Natural killer cell (primary cell): ENCODE results near the gene SLC38A5. TPM values are rescaled to one million over a fixed set of nuclear protein-coding genes. Genes with fewer than 3 reads are reported as not detected.

Source experiments
- ATAC-seq, 3 donors: fragments of 150-1000 bp in 2 of 3; fragments of 200-7000 bp in 1 of 3; cut with Tn5 transposase; 1 replicate in 1 of 3; 2 replicates in 2 of 3; pipeline ENCODE4 v1.10.0; 2021; ENCODE audit warnings: mild to moderate bottlenecking in 2 of 3, moderate library complexity in 2 of 3
- DNase-seq, 2 donors: peaks; one replicate each; pipeline versions ENCODE4 v3.0.0 to v3.0.0-alpha.2; 2013 to 2021; ENCODE audit warnings: mixed read lengths in 1 of 2
- H3K27ac ChIP-seq: one replicate; pipeline ENCODE4 v1.5.1; 2013; ENCODE audit warnings: mild to moderate bottlenecking, low read length
- H3K27me3 ChIP-seq: one replicate; pipeline ENCODE4 v1.6.1; 2013; ENCODE audit warnings: low read length; ENCODE audit not compliant: control insufficient read depth, insufficient read depth
- H3K36me3 ChIP-seq: one replicate; pipeline ENCODE4 v1.6.1; 2013; ENCODE audit warnings: low read length; ENCODE audit not compliant: control insufficient read depth, insufficient read depth
- H3K4me1 ChIP-seq: one replicate; pipeline ENCODE4 v1.6.1; 2013; ENCODE audit warnings: low read length; ENCODE audit not compliant: control insufficient read depth, insufficient read depth
- H3K4me3 ChIP-seq: one replicate; pipeline ENCODE4 v1.5.1; 2013; ENCODE audit warnings: low read length
- H3K9me3 ChIP-seq: one replicate; pipeline ENCODE4 v1.6.1; 2013; ENCODE audit warnings: low read length; ENCODE audit not compliant: control insufficient read depth, insufficient read depth
- H3K27ac Mint-ChIP-seq, 2 donors: one replicate each; pipeline ENCODE4 v1.8.0; 2022; ENCODE audit warnings: mild to moderate bottlenecking in 2 of 2, mixed read lengths in 2 of 2, moderate library complexity in 1 of 2
- H3K27me3 Mint-ChIP-seq, 2 donors: one replicate each; pipeline ENCODE4 v1.8.0; 2022; ENCODE audit warnings: low read depth in 2 of 2, mixed read lengths in 2 of 2
- H3K36me3 Mint-ChIP-seq: one replicate; pipeline ENCODE4 v1.8.0; 2022; ENCODE audit warnings: mixed read lengths
- H3K4me1 Mint-ChIP-seq, 2 donors: one replicate each; pipeline ENCODE4 v1.8.0; 2022; ENCODE audit warnings: mixed read lengths in 2 of 2
- H3K4me3 Mint-ChIP-seq: one replicate; pipeline ENCODE4 v1.8.0; 2022; ENCODE audit warnings: mild to moderate bottlenecking, moderate library complexity, mixed read lengths
- H3K9me3 Mint-ChIP-seq, 2 donors: one replicate each; pipeline ENCODE4 v1.8.0; 2022; ENCODE audit warnings: mixed read lengths in 2 of 2
- WGBS: methylation state at CpG from one replicate; pipeline ENCODE4 v1.1.7; 2013; ENCODE audit warnings: missing lambda C conversion rate; ENCODE audit not compliant: insufficient coverage; 5-methylcytosine and 5-hydroxymethylcytosine counted together
- intact Hi-C: fragments of 100-400 bp; cut with micrococcal nuclease; formaldehyde crosslinking; loops from one replicate; pipeline ENCODE4 v1.14.2; 2022
- total RNA-seq, 4 donors: library from RNA; stranded (reverse); fragments of 120-200 nt in 1 of 4; gene quantifications; one replicate each; pipeline versions ENCODE4 v1.2.3 to v1.2.4, GENCODE V29; 2013 to 2022
- TF ChIP-seq, protein P1 (sequence below): fragments of 200-600 bp; IDR thresholded peaks from one replicate; pipeline ENCODE4 v1.8.0; 2022; ENCODE audit warnings: antibody characterized with exemption

The SLC38A5 gene
- total RNA-seq, 3 donors from 2014 or later (not counting 1 experiment from before 2014, with no cell fraction given): 20.3 to 25.1 (median 24.7) TPM

DNA sequence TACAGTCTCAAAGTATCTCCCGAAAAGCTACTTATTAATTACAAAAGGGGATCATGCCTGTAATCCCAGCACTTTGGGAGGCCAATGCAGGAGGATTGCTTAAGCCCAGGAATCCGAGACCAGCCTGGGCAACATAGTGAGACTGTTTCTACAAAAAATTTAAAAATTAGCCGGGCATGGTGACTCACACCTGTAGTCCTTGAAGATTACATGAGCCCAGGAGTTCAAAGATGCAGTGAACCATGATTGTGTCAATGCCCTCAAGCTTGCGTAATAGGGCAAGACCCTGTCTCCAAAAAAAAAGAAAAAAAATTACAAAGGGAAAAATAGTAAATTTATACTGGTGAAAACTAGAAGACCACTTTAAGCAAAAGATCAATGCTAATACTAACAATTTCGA is 35.4 kb upstream of the SLC38A5 start:
- ATAC-seq (no peak), DNase-seq (no peak)
- Mint-ChIP-seq H3K36me3 (no peaks in the 10 kb centered on the region), H3K27me3 (no peaks in the 10 kb centered on the region), H3K4me3 (no peak overlapping the region), H3K27ac (no peak overlapping the region), H3K4me1 (peaks cover 7 to 15% of the 10 kb centered on the region in 2 donors), H3K9me3 (no peaks in the 10 kb centered on the region)
- H3K36me3 ChIP-seq: no peaks in the 10 kb centered on the region
- H3K27me3 ChIP-seq: no peaks in the 10 kb centered on the region
- TF ChIP-seq, protein P1, sequence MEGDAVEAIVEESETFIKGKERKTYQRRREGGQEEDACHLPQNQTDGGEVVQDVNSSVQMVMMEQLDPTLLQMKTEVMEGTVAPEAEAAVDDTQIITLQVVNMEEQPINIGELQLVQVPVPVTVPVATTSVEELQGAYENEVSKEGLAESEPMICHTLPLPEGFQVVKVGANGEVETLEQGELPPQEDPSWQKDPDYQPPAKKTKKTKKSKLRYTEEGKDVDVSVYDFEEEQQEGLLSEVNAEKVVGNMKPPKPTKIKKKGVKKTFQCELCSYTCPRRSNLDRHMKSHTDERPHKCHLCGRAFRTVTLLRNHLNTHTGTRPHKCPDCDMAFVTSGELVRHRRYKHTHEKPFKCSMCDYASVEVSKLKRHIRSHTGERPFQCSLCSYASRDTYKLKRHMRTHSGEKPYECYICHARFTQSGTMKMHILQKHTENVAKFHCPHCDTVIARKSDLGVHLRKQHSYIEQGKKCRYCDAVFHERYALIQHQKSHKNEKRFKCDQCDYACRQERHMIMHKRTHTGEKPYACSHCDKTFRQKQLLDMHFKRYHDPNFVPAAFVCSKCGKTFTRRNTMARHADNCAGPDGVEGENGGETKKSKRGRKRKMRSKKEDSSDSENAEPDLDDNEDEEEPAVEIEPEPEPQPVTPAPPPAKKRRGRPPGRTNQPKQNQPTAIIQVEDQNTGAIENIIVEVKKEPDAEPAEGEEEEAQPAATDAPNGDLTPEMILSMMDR: no peak
- peaks cover 16% of the 10 kb centered on the region for H3K4me1 ChIP-seq
- no peaks in the 10 kb centered on the region for H3K9me3 ChIP-seq
- H3K27ac ChIP-seq: no peak overlapping the region
- intact Hi-C loops: no loop called here
- 82% methylated on average over 4 of the region's 5 CpGs for WGBS
- H3K4me3 ChIP-seq: no peak overlapping the region

DNA sequence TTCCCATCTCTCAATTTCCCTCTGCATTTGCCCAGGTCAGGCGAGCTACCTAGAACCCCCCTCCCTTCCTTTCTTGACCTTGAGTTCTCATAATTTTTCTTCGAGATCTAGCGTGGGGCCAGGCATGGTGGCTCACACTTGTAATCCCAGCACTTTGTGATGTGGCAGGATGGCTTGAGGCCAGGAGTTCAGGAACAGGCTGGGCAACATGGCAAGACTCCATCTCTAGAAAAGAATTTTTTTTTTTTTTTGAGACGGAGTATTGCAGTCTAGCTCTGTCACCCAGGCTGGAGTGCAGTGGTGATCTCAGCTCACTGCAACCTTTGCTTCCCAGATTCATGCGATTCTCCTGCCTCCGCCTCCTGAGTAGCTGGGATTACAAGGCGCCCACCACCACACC is 34.2 kb upstream of the SLC38A5 start:
- Histone ChIP-seq H3K9me3 (no peaks in the 10 kb centered on the region), H3K27ac (no peak overlapping the region), H3K27me3 (no peaks in the 10 kb centered on the region), H3K36me3 (no peaks in the 10 kb centered on the region), H3K4me1 (peaks cover 8% of the 10 kb centered on the region), H3K4me3 (no peak overlapping the region)
- no peak for DNase-seq
- Mint-ChIP-seq H3K27ac (no peak overlapping the region), H3K27me3 (no peaks in the 10 kb centered on the region), H3K36me3 (no peaks in the 10 kb centered on the region), H3K4me1 (peaks cover 0 to 6% of the 10 kb centered on the region in 2 donors), H3K4me3 (no peak overlapping the region), H3K9me3 (no peaks in the 10 kb centered on the region)
- no peak for ATAC-seq
- WGBS: 100% methylated on average over 1 of the region's 7 CpGs
- intact Hi-C loops: no loop called here
- TF ChIP-seq, protein P1: no peak

GRCh38 chrX:48498374-48498809 is 28.3 kb upstream of the SLC38A5 start:
- intact Hi-C loops: no loop called here
- no peaks in the 10 kb centered on the region for H3K4me1 Mint-ChIP-seq
- no peak overlapping the region for H3K27ac Mint-ChIP-seq
- Histone ChIP-seq H3K4me3 (no peak overlapping the region), H3K27ac (no peak overlapping the region), H3K27me3 (no peaks in the 10 kb centered on the region), H3K36me3 (no peaks in the 10 kb centered on the region), H3K4me1 (no peaks in the 10 kb centered on the region), H3K9me3 (no peaks in the 10 kb centered on the region)
- H3K9me3 Mint-ChIP-seq: no peaks in the 10 kb centered on the region
- 77% methylated on average over 6 of the region's 6 CpGs for WGBS
- no peaks in the 10 kb centered on the region for H3K36me3 Mint-ChIP-seq
- ATAC-seq: no peak
- TF ChIP-seq, protein P1: no peak
- DNase-seq: no peak
- no peaks in the 10 kb centered on the region for H3K27me3 Mint-ChIP-seq
- no peak overlapping the region for H3K4me3 Mint-ChIP-seq

GRCh38 chrX:48497871-48498270 is 27.8 kb upstream of the SLC38A5 start:
- TF ChIP-seq, protein P1: no peak
- H3K9me3 Mint-ChIP-seq: no peaks in the 10 kb centered on the region

More at GRCh38 chrX:48497871-48498270, 27.8 kb upstream of the SLC38A5 start:
- 89% methylated on average over 4 of the region's 5 CpGs for WGBS
- Mint-ChIP-seq H3K36me3 (no peaks in the 10 kb centered on the region), H3K4me1 (no peaks in the 10 kb centered on the region), H3K27me3 (no peaks in the 10 kb centered on the region), H3K4me3 (no peak overlapping the region), H3K27ac (no peak overlapping the region)
- Histone ChIP-seq H3K27me3 (no peaks in the 10 kb centered on the region), H3K4me1 (no peaks in the 10 kb centered on the region), H3K9me3 (no peaks in the 10 kb centered on the region), H3K27ac (no peak overlapping the region), H3K36me3 (no peaks in the 10 kb centered on the region), H3K4me3 (no peak overlapping the region)
- DNase-seq (no peak), ATAC-seq (no peak)
- intact Hi-C loops: no loop called here
